ENCODE results near the gene ECI2. TPM values are rescaled to one million over a fixed set of nuclear protein-coding genes. Genes with fewer than 3 reads are reported as not detected.

Gene ECI2
- total and polyA plus RNA-seq, 2 of the 13 experiments (the other 11 are each of a cell fraction or from before 2014, with no cell fraction given) = 78.5 to 228 TPM

DNA sequence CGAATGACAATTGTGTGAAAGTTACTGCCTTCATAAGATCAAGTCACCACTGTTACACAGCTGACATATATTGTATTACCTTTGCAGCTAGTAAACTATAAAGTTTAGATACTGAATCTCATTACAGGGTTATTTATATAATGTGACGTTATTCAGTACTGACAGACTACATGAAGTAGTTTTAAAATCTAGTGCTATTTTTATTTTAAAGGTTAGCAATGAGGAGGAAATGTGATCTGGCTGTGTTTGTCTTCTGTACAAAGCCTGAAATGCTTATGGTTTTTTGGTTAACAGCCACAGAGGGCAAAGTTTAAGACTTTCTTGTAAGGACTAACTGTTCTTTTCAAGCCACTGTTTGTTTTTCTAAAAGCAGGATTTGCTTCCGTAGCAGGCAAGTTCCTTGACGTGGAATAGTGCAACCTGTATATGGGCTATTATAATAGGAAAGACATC, 26.0 kb downstream of the ECI2 start (continued):
- TF ChIP-seq, protein P1, sequence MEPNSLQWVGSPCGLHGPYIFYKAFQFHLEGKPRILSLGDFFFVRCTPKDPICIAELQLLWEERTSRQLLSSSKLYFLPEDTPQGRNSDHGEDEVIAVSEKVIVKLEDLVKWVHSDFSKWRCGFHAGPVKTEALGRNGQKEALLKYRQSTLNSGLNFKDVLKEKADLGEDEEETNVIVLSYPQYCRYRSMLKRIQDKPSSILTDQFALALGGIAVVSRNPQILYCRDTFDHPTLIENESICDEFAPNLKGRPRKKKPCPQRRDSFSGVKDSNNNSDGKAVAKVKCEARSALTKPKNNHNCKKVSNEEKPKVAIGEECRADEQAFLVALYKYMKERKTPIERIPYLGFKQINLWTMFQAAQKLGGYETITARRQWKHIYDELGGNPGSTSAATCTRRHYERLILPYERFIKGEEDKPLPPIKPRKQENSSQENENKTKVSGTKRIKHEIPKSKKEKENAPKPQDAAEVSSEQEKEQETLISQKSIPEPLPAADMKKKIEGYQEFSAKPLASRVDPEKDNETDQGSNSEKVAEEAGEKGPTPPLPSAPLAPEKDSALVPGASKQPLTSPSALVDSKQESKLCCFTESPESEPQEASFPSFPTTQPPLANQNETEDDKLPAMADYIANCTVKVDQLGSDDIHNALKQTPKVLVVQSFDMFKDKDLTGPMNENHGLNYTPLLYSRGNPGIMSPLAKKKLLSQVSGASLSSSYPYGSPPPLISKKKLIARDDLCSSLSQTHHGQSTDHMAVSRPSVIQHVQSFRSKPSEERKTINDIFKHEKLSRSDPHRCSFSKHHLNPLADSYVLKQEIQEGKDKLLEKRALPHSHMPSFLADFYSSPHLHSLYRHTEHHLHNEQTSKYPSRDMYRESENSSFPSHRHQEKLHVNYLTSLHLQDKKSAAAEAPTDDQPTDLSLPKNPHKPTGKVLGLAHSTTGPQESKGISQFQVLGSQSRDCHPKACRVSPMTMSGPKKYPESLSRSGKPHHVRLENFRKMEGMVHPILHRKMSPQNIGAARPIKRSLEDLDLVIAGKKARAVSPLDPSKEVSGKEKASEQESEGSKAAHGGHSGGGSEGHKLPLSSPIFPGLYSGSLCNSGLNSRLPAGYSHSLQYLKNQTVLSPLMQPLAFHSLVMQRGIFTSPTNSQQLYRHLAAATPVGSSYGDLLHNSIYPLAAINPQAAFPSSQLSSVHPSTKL (CRISPR knock-in tag; IDR thresholded peaks at IDR 0.05) = peak; percentile 82
- TF ChIP-seq HMG20A (CRISPR knock-in tag; IDR thresholded peaks at IDR 0.05; ENCODE audit: borderline replicate concordance) = peak; percentile 64; the same call in 1 of the 2 replicates

DNA sequence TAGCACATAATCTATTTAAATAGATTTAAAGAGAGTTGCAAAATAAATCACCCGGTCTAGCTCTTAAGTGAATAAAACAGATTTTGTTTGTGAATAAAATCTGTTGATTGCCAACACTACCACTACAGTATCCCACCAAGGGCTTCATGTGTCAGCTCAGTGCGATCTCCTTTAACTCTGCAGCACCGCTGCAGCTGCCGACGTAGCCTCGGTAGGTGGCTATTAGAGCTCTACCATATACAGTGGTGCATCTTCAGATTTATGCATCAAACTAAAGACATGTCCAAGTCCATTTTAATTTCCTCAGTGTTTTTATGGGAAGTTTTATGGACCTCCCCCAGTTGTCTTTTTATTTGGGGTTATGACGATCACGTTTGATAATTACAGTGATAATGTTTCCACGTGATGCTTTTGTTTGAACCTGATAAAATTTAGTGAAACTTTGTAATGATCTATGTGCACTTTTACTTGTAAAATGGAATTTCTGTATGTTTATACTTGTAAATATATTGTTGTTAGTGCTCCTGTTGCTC, 26.7 kb downstream of the ECI2 start:
- peak; percentile 92 for TF ChIP-seq PRPF4 (IDR thresholded peaks at IDR 0.05; ENCODE audit: low read depth, low read length, poor library complexity, severe bottlenecking)
- TF ChIP-seq ZBTB38 (CRISPR knock-in tag; IDR thresholded peaks at IDR 0.05) = peak; percentile 67
- no peak for TF ChIP-seq U2AF1 (optimal IDR thresholded peaks at IDR 0.05; ENCODE audit: low read depth, low read length)
- peak; percentile 36 for FAIRE-seq

More for the DNA sequence above, 26.7 kb downstream of the ECI2 start:
- Histone ChIP-seq H3K9me3 (ENCODE audit: low read length) (no peaks in the 10 kb centered on the region), H3K27me3 (ENCODE audit: control insufficient read depth in 1 of 2, insufficient read depth in 2 of 2, low read length in 2 of 2) (no peaks in the 10 kb centered on the region), H3K9ac (ENCODE audit: insufficient read depth, low read depth, low read length) (no peak overlapping the region), H2AFZ (ENCODE audit: low read length) (no peak overlapping the region), H3K4me1 (ENCODE audit: insufficient read depth, low read length) (peaks cover 78% of the 10 kb centered on the region), H3K27ac (ENCODE audit: extremely low read length, insufficient read depth, low read length) (no peak overlapping the region), H3K79me2 (ENCODE audit: insufficient read depth, low read length) (no peaks in the 10 kb centered on the region), H3K36me3 (replicated peaks in 1 of 2; ENCODE audit: control insufficient read depth in 1 of 2, insufficient read depth in 2 of 2, low read length in 2 of 2) (no peaks in the 10 kb centered on the region), H4K20me1 (ENCODE audit: insufficient read depth, low read length) (no peaks in the 10 kb centered on the region), H3K4me2 (ENCODE audit: low read depth, low read length) (no peak overlapping the region), H3K4me3 (replicated peaks in 1 of 3; ENCODE audit: insufficient read depth in 1 of 3, low read depth in 2 of 3, low read length in 3 of 3) (0 out of 6 replicates have a peak overlapping the region, but pooled peaks of 1 of the 3 experiments have one; percentile 8)
- POLR2A ChIA-PET = no interaction called here
- no peak for DNase-seq (ENCODE audit: low spot score)
- 91% methylated on average over 9 of the region's 9 CpGs for WGBS (ENCODE audit: low lambda C conversion rate)
- CTCF ChIA-PET (ENCODE audit: low intra/inter-chr PET ratio, low total read pairs) = no interaction called here
- BruUV-seq (replicated peaks) = no TSS peak
- in situ Hi-C loops (cut with HindIII; ENCODE audit: extremely low pct_ligation_motif_present, low pct_unique_long_range_greater_than_20kb) = no loop called here
- no peak for ATAC-seq
- intact Hi-C loops (cut with micrococcal nuclease; ENCODE audit: unreplicated experiment) = no loop called here

Measured in HepG2 (cell line).